Caco-2 (cell line): Measurements from ENCODE around the gene GCNT2. TPM values are rescaled to one million over a fixed set of nuclear protein-coding genes. Genes with fewer than 3 reads are reported as not detected.

Experiments used
- BruUV-seq: library from RNA; stranded (reverse); fragments of 400-500 nt; replicated peaks from 2 replicates; lab custom pipeline; 2021; lab: Mats Ljungman, UMichigan
- CTCF ChIA-PET: fragments of 300-600 bp; sonication (Branson Sonifier 250); formaldehyde crosslinking; loops from one replicate; lab custom pipeline; 2022; ENCODE audit warnings: antibody characterized with exemption; lab: Charles Lee
- POLR2A ChIA-PET: fragments of 300-600 bp; sonication (Branson Sonifier 250); formaldehyde crosslinking; loops from one replicate; lab custom pipeline; 2022; ENCODE audit warnings: antibody characterized with exemption; lab: Charles Lee
- DNase-seq, 2 experiments: peaks; one replicate each; pipeline versions ENCODE4 v3.0.0 to v3.0.0-alpha.2; 2020 to 2022
- H3K27me3 ChIP-seq: replicated peaks from 2 replicates; pipeline ENCODE4 v1.6.0; 2011; ENCODE audit warnings: low read length; ENCODE audit not compliant: control insufficient read depth, insufficient read depth
- H3K36me3 ChIP-seq: 2 replicates; pipeline ENCODE4 v1.5.1; 2011; ENCODE audit warnings: low read length; ENCODE audit not compliant: control insufficient read depth, insufficient read depth
- H3K4me1 ChIP-seq: fragments of 250-450 bp; sonication (Bioruptor Pico); 2 replicates; pipeline ENCODE4 v1.5.1; 2020; ENCODE audit warnings: mild to moderate bottlenecking
- H3K4me3 ChIP-seq: 2 replicates; pipeline ENCODE4 v1.5.1; 2011; ENCODE audit warnings: low read depth, mild to moderate bottlenecking, control low read depth, low read length
- H3K9me3 ChIP-seq: fragments of 250-450 bp; sonication (Bioruptor Pico); 2 replicates; pipeline ENCODE4 v1.5.1; 2020; ENCODE audit warnings: mild to moderate bottlenecking, moderate library complexity
- H3K27ac Mint-ChIP-seq: one replicate; pipeline ENCODE4 v1.8.0; 2022; ENCODE audit warnings: mixed read lengths; ENCODE audit not compliant: unreplicated experiment
- H3K27me3 Mint-ChIP-seq: one replicate; pipeline ENCODE4 v1.8.0; 2022; ENCODE audit warnings: mixed read lengths; ENCODE audit not compliant: insufficient read depth, unreplicated experiment
- H3K36me3 Mint-ChIP-seq: one replicate; pipeline ENCODE4 v1.8.0; 2022; ENCODE audit warnings: mild to moderate bottlenecking, mixed read lengths; ENCODE audit not compliant: insufficient read depth, unreplicated experiment
- H3K4me1 Mint-ChIP-seq: one replicate; pipeline ENCODE4 v1.8.0; 2022; ENCODE audit warnings: low read depth, mixed read lengths; ENCODE audit not compliant: unreplicated experiment
- H3K4me3 Mint-ChIP-seq: one replicate; pipeline ENCODE4 v1.8.0; 2022; ENCODE audit warnings: mild to moderate bottlenecking, moderate library complexity, mixed read lengths; ENCODE audit not compliant: unreplicated experiment
- H3K9me3 Mint-ChIP-seq: one replicate; pipeline ENCODE4 v1.8.0; 2022; ENCODE audit warnings: mixed read lengths; ENCODE audit not compliant: unreplicated experiment
- intact Hi-C: fragments of 100-400 bp; cut with micrococcal nuclease; formaldehyde crosslinking; loops from one replicate; pipeline ENCODE4 v1.10.0; 2022; ENCODE audit not compliant: unreplicated experiment
- total RNA-seq: library from RNA; stranded (reverse); gene quantifications from 2 replicates; pipeline ENCODE4 v1.2.3, GENCODE V29; 2022
- TF ChIP-seq, protein P1 (sequence below), 2 experiments: fragments of 200-600 bp in 1 of 2; IDR thresholded peaks; 1 replicate in 1 of 2; 2 replicates in 1 of 2; pipeline versions ENCODE4 v1.5.1 to v1.8.0; 2011 to 2022; ENCODE audit warnings: antibody characterized with exemption in 1 of 2, control low read depth in 1 of 2, inconsistent platforms in 1 of 2, low read depth in 1 of 2, low read length in 1 of 2, mild to moderate bottlenecking in 1 of 2, moderate library complexity in 1 of 2; ENCODE audit not compliant: insufficient read depth in 1 of 2, severe bottlenecking in 1 of 2, unreplicated experiment in 1 of 2

Gene GCNT2
- total RNA-seq, 1 experiment from 2014 or later = 70.7 TPM

DNA sequence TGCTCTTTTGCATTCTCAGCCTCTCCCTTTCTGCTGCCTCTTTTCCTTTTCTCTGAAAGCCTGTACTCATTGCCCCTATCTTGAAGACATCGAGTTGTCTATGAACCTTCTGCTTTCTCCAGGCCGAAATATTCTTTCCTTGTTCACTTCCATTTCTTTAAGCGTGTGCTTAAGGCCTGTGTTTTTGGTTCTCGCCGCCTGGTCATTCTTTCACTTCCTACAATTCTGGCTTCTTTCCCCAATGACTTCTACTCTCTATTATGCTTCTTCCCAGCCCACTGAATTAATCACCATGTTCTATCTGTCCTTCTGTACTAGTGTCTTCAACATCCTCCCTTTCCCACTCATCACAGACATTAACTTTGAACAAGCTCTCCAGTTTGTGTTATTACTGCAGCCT, 103.7 kb downstream of the GCNT2 start:
- H3K36me3 ChIP-seq = peaks cover 1% of the 10 kb centered on the region
- no peak overlapping the region for H3K27ac Mint-ChIP-seq
- H3K27me3 ChIP-seq = no peaks in the 10 kb centered on the region
- peaks cover 89% of the 10 kb centered on the region for H3K36me3 Mint-ChIP-seq
- no peaks in the 10 kb centered on the region for H3K4me1 ChIP-seq
- no peak for DNase-seq
- no peaks in the 10 kb centered on the region for H3K27me3 Mint-ChIP-seq
- ChIA-PET CTCF (no interaction called here), POLR2A (no interaction called here)
- intact Hi-C loops = no loop called here
- H3K9me3 Mint-ChIP-seq = no peaks in the 10 kb centered on the region
- TF ChIP-seq, protein P1, sequence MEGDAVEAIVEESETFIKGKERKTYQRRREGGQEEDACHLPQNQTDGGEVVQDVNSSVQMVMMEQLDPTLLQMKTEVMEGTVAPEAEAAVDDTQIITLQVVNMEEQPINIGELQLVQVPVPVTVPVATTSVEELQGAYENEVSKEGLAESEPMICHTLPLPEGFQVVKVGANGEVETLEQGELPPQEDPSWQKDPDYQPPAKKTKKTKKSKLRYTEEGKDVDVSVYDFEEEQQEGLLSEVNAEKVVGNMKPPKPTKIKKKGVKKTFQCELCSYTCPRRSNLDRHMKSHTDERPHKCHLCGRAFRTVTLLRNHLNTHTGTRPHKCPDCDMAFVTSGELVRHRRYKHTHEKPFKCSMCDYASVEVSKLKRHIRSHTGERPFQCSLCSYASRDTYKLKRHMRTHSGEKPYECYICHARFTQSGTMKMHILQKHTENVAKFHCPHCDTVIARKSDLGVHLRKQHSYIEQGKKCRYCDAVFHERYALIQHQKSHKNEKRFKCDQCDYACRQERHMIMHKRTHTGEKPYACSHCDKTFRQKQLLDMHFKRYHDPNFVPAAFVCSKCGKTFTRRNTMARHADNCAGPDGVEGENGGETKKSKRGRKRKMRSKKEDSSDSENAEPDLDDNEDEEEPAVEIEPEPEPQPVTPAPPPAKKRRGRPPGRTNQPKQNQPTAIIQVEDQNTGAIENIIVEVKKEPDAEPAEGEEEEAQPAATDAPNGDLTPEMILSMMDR (IDR thresholded peaks at IDR 0.05; ENCODE audit: insufficient read depth in 1 of 2, low read depth in 1 of 2, low read length in 1 of 2, severe bottlenecking in 1 of 2, unreplicated experiment in 1 of 2) = no peak
- H3K9me3 ChIP-seq = no peaks in the 10 kb centered on the region
- BruUV-seq = no TSS peak
- no peak overlapping the region for H3K4me3 Mint-ChIP-seq
- peaks cover 3% of the 10 kb centered on the region for H3K4me1 Mint-ChIP-seq
- no peak overlapping the region for H3K4me3 ChIP-seq

DNA sequence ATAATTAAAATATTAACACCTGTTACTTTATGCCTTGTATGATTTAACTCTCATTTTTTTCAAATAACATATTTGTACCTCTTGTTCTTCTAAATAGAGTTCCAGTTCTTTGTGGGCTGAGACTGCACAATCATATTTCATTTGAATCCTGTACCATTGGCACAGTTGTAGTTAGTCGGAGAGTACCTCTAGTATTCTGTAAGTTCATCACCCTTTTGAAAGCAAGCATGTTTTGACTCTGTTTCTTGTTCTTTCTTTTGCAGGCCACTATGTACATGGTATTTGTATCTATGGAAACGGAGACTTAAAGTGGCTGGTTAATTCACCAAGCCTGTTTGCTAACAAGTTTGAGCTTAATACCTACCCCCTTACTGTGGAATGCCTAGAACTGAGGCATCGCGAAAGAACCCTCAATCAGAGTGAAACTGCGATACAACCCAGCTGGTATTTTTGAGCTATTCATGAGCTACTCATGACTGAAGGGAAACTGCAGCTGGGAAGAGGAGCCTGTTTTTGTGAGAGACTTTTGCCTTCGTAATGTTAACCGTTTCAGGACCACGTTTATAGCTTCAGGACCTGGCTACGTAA, 105.1 kb downstream of the GCNT2 start:
- Histone ChIP-seq H3K36me3 (peaks cover 1% of the 10 kb centered on the region), H3K4me1 (no peaks in the 10 kb centered on the region), H3K9me3 (no peaks in the 10 kb centered on the region), H3K27me3 (no peaks in the 10 kb centered on the region), H3K4me3 (no peak overlapping the region)
- TF ChIP-seq, protein P1 (IDR thresholded peaks at IDR 0.05; ENCODE audit: insufficient read depth in 1 of 2, low read depth in 1 of 2, low read length in 1 of 2, severe bottlenecking in 1 of 2, unreplicated experiment in 1 of 2) = no peak
- no peak for DNase-seq
- intact Hi-C loops = no loop called here
- ChIA-PET POLR2A (no interaction called here), CTCF (no interaction called here)
- Mint-ChIP-seq H3K36me3 (peaks cover 81% of the 10 kb centered on the region), H3K4me3 (no peak overlapping the region), H3K27me3 (no peaks in the 10 kb centered on the region), H3K4me1 (no peaks in the 10 kb centered on the region), H3K27ac (no peak overlapping the region), H3K9me3 (no peaks in the 10 kb centered on the region)
- BruUV-seq = no TSS peak

DNA sequence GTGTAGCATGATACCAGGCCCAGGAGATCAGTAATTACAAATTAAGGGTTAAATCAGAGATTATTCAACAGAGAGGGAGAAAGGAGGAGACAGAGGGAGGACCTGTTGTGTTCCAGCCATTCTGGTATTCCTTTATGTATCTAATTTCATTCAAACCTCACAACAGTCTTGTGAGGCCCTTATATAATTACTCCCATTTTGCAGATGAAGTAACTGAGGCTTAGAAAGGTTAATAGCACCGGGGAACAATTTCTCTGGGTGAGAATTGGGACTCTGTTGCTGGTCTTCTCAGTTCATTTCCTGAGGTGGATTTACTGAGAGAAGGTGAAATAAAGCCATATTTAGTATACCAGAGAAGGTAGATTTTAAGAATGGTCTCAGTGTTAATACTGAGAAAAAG, 106.6 kb downstream of the GCNT2 start:
- intact Hi-C loops = no loop called here
- TF ChIP-seq, protein P1 (IDR thresholded peaks at IDR 0.05; ENCODE audit: insufficient read depth in 1 of 2, low read depth in 1 of 2, low read length in 1 of 2, severe bottlenecking in 1 of 2, unreplicated experiment in 1 of 2) = no peak
- BruUV-seq = no TSS peak
- Mint-ChIP-seq H3K9me3 (no peaks in the 10 kb centered on the region), H3K36me3 (peaks cover 79% of the 10 kb centered on the region), H3K27me3 (no peaks in the 10 kb centered on the region), H3K4me3 (no peak overlapping the region), H3K4me1 (no peaks in the 10 kb centered on the region), H3K27ac (no peak overlapping the region)
- DNase-seq = no peak
- Histone ChIP-seq H3K36me3 (no peaks in the 10 kb centered on the region; the same call in 1 of the 2 replicates), H3K4me3 (no peak overlapping the region), H3K9me3 (no peaks in the 10 kb centered on the region), H3K4me1 (no peaks in the 10 kb centered on the region), H3K27me3 (no peaks in the 10 kb centered on the region)
- POLR2A ChIA-PET = no interaction called here
- CTCF ChIA-PET = no interaction called here
